OCI-LY3 (cell line): Measurements from ENCODE around the gene PEAK1.

Experiments used
- CTCF ChIP-seq: fragments of 200-600, 300-600 bp; sonication (generic); IDR thresholded peaks from 2 replicates; pipeline ENCODE4 v1.5.1; 2014; ENCODE audit warnings: antibody characterized with exemption, low read length, low read depth
- EZH2phosphoT487 ChIP-seq: fragments of 200-600 bp; shearing (Covaris generic); IDR thresholded peaks from 2 replicates; pipeline ENCODE4 v1.6.1; 2018; ENCODE audit warnings: antibody characterized with exemption, mixed run types, low read depth

GRCh38 chr15:77398927-77399326 lies 21.0 kb downstream of the PEAK1 start:
- no peak for TF ChIP-seq CTCF
- TF ChIP-seq EZH2phosphoT487: no peak
